G401.6 (cell line): ENCODE results near the gene TSPEAR.

ENCODE experiments used
- FAIRE-seq: peaks from 2 replicates; lab custom pipeline; 2012; peaks lifted over from hg19 to GRCh38; lab: Jason Lieb, UNC

The TSPEAR gene

DNA sequence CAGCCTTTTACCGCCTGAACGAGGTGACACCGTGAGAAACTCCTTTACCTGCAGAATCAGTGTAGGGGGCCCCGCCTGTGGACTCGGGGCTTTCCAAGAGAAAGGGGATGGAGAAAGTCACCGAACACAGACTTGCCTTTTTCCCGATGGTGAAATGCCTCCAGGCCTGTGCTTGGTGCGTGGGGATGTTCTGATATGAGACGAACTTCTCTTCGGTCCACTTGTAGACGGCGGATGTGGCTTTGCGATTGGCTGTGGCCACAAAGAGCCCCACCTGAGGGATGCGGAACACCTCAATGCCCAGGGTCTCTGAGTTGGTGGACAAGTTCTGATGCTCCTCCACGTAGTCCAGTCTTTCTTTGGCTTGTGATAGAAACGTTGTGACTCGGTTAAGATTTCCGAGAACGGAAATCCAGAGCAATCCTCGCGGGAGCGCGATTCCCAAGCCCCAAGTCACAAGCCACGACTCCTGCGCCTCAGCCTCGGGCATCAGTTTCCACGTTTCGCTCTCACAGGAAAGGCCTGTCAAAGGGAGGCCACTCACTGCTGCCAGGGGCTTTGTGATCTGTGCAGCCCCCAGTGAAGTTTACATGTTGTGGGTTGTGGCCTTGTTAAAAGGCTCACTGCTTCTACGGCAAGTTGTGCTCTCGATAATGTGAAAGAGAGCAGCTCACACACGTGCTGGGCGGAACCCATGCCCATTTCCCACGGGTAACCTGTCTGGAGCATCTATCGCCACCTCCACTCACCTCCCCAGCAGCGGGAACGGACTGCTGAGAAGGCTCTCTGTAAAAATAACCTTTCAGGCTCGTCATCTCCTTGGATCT is 184.0 kb downstream of the TSPEAR start:
- no peak for FAIRE-seq

DNA sequence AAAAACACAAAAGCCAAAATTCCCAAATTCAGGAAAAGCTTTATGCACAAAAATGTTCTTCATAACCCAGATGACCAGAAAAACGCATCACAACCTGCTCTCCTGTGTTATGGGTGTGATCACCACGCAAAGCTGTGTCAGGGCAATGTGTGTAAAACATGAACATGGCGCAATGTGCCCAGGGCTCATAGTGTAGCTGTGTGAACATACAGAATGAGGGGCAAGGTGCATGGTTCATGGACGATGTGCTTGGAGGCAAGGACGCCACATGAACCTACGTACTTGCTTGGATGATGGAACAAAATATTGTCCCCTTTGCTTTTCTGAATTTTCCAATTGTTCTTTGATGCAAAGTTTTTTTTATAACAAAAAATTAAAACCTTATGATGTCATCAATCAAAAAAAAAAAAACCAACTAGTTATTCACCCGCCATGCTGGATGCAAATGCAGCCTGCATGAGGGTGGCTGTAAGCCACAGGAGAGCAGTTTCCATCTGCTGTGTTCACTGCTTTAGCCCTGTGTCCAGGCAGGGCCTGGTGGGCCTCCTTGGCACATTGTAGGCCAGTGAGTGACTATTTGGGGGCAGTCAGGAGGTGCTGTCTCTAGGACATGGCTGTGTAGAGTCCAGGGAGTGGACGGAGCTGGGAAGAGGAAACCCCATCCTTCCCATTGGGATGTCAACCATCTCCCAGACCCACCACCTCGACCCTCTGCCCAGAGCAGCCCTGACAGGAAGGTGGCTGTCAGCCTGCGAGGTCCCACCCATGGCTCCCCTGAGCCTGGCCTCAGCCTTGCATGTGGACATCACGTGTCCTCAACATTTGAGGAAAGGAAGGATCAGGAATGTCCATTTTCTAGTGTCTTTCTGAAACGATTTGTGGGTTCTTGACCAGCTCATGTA is 185.0 kb downstream of the TSPEAR start:
- no peak for FAIRE-seq

DNA sequence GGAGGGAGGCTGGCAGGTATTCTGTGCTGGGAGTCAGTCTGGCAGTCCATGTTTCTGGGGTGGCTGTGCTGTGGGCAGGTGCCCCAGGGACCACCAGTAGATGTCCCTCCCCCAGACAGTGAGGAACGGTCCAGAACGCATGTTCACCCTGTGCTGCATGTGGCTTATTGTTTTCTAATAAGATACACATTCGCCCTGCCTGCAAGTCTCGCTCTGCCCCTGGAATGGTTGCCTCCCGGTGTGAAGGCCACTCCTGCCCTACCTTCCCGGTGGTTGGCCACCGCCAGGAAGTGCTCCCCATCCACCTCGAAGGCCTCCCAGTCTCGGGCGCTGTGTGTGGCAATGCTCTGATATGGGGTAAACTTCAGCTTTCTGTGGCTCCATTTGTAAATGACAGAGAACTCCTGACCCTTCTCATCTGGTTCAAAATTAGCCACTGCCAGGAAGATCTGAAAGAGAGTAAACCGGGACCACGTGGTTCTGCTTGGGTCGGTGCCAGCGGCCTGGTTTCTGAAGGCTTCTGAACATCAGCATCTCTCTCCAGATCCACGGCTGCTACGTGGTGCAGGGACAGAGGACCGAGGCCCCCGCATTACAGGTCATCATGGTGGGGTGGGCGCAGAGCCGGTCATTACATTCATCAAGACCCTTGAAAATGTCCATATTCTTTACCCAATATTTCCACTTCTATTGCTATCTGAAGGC is 185.8 kb downstream of the TSPEAR start:
- no peak for FAIRE-seq

DNA sequence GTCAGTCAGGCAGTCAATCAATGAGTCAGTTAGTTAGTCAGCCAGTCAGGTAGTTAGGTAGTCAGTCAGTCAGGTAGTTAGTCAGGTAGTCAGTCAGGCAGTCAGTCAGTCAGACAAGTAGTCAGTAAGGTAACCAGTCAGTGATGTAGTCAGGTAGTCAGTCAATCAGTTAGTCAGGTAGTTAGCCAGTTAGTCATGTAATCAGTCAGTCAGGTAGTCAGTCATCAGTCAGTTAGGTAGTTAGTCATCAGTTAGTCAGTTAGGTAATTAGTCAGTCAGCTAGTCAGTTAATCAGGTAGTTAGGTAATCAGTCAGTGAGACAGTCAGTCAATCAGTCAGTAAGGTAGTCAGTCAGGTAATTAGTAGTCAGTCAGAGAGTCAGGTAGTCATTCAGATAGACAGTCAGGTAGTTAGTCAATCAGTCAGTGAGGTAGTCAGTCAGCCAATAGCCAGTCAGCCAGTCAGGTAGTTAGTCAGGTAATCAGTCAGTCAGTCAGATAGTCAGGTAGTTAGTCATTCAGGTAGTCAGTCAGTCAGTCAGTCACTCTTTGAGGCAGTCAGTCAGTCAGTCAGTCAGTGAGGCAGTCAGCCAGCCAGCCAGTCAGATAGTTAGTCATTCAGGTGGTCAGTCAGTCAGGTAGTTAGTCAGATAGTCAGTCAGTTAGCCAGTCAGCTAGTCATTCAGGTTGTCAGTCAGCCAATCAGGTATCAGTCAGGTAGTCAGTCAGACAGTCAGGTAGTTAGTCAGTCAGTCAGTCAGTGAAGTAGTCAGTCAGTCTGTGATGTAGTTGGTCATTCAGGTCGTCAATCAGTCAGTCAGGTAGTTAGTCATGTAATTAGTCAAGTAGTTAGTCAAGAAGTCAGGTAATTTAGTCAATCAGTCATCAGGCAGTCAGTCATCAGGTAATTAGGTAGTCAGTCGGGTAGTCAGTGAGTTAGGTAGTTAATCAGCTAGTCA is 186.7 kb downstream of the TSPEAR start:
- no peak for FAIRE-seq

DNA sequence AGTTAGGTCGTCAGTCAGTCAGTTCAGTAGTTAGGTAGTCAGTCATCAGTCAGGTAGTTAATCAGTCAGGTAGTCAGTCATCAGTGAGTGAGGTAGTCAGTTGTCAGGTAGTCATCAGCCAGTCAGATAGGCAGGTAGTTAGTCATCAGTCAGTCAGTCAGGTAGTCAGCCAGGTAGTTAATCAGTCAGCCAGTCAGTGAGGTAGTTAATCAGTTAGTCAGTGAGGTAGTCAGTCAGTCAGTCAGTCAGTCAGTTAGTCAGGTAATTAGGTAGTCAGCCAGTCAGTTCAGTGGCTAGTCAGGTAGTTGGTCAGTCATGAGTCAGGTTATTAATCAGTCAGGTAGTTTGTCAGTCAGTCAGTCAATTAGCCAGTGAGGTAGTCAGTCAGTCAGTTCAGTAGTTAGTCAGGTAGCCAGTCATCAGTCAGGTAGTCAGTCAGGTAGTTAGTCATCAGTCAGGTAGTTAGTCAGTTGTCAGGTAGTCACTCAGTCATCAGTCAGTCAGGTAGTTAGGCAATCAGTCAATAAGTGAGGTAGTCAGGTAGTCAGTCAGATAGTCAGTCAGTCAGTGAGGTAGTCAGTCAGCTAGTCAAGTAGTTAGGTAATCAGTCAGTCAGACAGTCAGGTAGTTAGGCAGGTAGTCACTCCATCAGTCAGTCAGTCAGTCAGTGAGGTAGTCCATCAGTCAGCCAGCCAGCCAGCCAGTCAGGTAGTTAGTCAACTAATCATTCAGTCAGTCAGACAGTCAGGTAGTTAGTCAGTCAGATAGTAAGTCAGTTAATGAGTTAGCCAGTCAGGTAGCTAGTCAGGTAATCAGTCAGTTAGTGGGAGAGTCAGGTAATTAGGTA is 187.6 kb downstream of the TSPEAR start:
- no peak for FAIRE-seq

DNA sequence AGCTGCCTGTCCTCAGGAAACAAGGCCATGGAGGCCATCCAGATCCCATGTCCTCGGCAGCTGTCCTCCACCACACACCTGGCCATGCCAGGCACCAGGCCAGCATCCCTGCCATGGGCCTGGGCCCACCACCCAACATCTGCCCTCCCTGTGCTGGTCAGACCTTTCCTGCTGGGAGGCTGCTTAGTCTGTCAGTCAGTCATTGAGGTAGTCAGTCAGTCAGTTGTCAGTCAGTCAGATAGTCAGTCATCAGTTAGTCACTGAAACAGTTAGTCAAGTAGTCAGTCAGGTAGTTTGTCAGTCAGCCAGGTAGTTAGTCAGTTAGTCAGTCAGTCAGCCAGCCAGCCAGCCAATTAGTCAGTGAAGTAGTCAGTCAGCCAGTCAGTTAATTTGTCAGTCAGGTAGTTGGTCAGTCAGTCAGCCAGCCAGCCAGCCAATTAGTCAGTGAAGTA is 188.6 kb downstream of the TSPEAR start:
- no peak for FAIRE-seq

DNA sequence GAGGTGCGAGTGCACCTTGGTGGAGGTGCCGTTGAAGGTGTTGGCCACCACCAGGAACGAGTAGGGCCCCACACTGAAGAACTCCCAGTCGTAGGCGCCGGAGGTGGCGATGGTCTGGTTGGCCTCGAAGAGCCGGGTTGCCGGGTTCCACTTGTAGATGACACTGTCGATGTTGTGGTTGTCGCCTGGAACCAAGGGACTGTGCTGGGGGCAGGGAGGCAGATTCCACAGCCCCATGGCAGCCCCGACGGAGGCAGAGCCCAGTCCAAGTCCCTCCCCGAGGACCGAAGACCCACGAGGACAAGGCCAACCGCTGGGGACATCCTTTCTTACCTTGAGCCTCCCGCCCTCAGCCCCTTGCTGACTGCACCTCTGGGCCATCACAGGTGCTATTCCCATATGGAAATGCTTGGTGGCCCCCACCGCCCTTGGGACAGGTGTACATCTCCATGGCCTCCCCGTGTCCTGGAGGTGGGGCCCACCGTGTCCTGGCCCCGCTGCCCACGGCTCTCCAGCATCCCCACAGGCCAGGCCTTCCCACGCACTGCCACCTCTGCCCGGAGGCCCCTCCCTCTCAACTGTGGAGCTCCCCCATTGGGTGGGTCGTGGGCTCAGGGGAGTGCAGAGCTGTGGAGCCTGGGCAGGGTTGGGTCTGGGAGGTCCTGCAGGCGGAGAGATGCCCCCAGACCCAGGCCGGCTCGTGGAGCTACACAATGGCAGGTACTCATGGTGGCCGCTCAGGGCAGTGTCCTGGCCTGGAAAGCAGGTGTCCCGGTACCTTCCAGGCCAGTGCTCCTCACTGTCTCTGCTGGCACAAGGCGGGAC is 189.2 kb downstream of the TSPEAR start:
- FAIRE-seq, result no peak

DNA sequence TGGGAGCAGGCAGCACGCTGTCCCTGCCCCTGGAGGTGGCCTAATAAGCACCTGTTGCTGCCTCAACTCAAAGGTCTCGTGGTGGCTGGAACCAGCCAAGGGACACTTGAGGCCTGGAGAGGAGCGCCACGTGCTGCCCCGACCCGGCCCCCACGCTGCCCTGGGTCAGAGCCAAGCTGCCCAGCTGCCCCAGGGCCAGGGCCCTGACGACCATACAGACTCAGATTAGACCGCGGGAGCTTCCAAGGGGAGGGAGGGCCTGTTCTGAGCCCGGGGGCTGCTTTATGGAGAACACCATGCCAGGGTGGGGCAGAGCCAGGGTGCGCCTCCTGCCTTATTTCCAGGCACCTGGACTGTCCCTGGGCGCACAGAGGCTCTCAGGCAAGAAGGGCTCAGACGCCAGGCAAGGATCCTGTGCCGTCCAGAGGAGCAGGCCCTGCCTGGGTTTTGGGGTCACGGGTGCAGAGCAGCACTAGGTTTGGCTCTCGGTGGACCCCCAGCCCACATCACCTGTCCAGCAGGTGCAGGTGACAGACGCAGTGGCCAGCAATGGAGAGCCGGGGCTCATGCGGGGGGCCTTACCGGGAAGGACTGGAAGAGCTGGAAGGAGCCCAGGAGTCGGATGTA is 190.0 kb downstream of the TSPEAR start:
- FAIRE-seq, result no peak

DNA sequence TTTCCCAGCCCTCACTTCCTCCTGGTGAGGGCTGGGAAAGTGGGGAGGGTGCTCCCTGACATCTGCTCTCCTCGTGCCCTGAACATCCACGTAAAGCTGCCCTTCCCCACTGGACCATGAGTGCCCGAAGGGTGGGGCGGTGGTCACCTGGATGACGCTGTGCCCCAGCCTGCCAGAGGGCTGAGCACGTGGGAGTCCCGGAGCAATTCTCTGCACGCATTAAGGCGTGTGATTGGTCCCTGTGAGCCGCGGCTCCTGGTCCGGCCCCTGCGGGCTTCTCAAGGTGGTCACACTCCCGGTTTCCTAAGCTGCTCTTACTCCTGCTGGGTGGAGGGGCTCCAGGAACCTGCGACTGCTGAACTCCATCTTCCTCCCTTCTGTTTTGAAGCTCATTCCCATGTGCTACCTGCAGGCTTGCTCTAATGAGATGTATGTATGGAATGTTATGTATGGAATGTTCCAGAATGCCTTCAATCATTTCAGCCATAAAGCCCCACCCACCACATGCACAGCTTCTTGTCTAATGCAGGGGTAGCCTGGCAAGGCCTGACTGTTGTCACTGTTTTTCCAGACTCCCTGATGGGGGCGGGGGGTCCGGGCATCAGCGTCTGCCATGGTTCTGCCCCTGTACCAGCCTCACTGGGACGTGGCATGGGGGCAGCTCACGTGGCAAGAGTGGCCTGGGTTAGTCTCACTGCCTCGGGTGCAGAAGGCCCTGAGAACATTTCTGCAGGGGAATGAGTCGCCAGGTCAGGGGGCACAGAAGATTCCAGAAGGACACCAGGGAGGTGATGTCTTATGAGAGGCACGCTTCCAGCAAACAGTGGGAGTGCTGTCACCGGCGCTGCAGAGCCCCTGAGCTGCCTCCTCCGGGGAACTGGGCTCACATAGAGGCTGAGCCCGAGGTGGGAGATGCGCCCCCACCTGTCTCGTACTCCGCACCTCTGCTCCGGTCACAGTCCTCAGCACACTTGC is 190.8 kb downstream of the TSPEAR start:
- FAIRE-seq, result no peak

DNA sequence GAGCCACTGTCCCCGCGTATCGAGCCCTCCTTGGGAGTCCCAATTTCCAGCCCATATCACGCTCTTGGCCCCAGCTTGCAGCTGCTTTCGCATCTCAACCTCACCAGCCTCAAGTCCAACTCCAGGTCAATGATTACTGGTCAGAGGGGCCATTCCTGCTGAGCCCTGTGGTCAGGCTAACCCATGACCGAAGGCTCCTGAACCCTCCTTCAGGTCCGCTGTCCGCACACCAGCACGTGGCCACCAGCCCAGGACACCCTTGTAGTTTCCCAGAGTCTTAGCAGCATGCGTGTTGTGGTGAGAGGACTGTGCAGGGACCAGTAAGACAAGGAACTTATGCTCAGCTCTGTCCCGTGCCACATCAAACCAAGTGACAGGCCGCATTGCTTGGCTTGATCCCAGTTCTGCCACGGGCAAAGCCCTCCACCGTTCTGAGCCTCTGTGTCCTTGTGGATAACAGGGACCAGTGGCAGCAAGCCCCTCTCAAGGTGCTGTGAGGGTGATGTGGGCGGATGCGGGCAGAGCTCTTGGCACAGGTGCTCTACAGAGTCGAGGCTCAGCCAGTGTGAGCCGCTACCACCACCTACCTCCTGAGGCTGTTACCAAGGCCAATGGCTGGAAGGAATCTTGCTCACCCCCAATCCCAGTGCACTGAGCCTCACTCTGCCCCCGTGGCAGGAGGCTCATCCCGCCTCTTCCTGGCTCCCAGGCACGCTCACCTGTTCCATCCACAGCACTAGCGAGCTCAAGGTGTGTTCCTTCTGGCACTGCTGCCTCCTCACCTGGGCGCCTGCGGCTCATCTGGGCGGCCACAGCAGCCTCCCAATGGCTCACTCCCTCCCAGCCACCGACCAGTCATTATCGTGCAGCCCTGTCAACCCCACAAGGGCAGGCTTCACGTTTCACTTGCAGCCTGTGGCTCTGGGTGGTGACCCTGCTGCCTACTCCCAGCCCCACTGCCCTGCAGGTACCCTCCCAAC is 191.7 kb downstream of the TSPEAR start:
- FAIRE-seq, result no peak

DNA sequence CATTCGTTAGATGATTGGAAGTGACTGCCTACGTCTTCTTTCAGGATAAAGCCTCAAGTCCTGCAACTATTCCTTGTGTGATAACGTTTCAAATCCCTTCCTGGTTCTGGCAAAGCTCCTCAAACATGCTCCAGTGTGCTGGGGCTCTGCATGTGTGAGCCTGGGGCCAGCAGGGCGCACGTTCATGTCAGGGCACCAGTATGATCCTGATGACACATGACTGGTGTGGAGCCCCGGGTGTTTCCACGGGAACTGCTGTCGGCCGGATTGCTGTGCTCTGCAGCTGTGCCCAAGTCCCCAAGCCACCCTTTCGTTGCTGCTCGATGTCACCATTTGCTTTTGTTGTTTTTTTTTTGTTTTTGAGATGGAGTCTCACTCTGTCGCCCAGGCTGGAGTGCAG is 192.7 kb downstream of the TSPEAR start:
- FAIRE-seq, result no peak

DNA sequence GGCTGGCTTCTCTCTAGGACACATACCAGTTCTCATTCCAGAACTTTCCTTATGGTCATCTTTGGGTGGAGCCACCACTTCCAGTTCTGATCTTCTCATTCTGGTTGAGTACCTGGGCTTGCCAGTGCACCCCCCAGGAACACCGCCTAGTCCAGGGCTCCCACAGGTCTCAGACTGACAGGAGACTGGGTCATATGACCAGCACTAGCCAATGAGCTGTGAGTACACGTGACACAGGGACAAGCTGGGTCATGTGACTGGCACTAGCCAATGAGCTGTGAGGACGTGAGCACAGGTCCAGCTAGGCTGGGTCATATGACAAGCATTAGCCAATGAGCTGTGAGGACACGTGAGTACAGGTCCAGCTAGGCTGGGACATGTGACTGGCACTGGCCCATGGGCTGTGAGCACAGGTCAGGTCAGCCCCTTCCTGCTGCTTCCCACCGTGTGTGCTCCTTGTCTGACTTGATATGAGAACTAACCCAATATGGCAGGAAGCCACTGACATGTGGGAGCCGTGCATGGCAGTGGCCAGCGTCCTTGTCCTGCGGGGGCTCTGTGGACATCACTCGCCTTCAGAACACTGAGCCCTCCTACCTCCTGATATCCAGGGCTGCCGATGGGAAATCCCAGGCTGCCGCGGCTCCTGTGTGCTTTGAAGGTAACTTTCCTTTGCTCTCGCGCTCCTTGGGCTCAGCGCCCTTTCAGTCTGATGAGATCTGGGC is 194.0 kb downstream of the TSPEAR start:
- no peak for FAIRE-seq

DNA sequence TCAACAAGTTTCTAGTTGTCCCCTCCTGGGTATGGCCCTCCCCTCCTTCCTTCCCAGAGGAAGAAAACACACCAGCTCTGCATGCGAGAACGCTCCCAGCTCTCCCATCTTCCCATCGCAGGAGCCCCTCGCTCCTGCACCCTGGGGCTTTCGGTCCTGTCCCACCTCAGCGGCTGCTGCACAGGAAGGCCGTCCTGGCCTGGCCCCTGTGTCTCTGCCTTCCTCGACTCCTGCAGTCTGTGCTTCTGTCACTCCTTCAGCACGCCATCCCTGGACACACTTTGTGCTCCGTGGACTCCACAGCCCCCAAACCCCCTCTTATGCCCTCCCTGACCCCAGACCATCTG is 194.6 kb downstream of the TSPEAR start:
- FAIRE-seq, result no peak

DNA sequence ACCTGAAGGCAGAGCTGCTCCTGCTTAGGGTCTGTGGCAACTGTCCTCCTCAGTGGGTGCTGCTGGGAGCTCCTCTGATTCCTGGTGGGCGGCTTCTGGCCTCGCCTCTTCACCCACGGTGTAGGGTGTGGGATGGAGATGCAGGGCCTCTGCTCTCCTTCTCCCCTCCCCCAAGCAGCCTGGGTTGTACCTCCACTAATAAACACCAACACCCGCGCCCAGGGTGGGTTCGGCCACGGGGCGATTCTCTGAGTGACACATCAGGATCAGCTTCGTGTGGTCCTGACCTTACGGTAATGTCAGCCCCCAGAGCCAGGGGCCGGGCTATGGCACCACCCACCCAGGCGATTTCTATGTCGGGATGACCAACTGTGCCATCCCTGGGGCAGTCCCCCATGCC is 195.0 kb downstream of the TSPEAR start:
- no peak for FAIRE-seq

DNA sequence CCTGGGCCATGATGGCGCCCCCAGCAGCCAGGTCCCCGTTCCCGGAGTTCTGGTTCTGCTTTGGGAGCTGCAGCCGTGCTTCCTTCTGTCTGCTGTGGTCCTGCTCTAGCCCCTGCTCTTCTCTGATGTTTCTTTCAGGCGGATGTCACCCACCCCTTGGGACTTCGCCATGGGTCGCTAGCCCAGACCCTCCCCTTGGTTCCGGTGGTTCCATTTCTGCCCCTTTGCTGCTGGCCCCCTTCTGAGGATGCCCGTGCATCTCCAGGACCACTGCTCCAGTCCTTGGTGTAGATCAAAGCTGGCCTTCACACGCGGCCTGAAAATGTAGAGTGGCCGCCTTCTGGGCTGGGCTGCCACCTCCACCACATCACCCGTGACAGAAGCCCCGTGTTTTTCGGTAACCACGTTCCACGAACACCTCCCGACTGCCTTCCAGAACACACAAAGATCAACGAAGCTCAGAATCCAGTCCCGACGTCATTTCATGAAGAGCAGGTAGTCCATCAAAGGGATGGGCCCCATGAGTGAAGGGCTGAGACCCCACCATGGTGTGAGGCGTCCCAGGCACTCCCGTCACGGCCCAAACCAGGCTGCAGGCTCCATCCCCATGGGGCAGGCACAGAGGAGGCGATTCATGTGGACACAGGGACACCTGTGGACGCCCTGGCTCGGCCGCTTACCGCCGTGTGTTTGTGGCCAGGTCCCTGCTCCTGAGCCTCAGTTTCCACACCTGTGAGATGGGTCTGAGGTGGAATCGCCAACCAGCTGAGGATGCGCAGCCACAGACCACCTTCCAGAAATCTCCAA is 195.8 kb downstream of the TSPEAR start:
- no peak for FAIRE-seq
